Measurements from ENCODE around the gene CTCFL.

DNA sequence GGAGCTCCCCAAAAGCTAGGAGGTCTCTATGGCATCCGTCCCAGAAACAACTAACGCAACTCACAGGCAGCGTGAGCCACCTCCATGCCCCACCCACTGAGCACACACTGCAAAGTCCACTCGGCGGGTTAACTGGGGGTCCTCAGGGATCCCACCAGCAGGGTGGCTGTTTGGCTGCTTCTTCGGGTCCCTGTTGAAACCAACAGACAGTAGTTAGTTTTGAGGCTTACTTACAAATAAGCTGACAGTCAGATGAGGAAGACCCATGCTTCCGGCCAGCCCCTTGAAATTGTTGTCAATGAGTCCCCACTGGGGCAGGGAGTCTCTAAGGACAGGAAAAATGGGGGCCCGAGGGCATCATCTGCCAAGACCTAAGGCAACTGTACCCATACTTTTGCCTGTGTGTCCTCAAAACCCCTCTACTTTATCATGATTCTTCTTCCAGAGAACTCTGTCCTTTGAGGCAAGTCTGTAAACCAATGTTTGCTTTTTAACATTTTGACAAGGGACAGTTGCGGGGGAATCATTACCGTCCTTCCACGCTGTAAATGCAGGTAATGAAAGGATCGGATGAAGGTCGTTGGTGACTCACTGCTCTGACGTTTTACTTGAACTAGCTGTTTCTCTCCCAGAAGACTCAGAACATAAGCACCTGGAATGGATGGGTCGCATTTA lies 33.8 kb upstream of the CTCFL start:
- TF ChIP-seq SUZ12 (IDR thresholded peaks at IDR 0.05; ENCODE audit: extremely low read depth, insufficient read depth, insufficient read length): no peak
- no peak for TF ChIP-seq YY1 (IDR thresholded peaks at IDR 0.05; ENCODE audit: insufficient read depth, insufficient read length)

All from NT2/D1 (cell line).